Colonic mucosa (tissue), 4 donors: ENCODE data around the gene AGER. TPM values are rescaled to one million over a fixed set of nuclear protein-coding genes. Genes with fewer than 3 reads are reported as not detected.

Experiments used
- DNase-seq: peaks from one replicate; pipeline ENCODE4 v3.0.0-alpha.2; 2020
- H3K27ac ChIP-seq: fragments of 200-600 bp; one replicate; pipeline ENCODE4 v1.8.0; 2021
- H3K27me3 ChIP-seq: fragments of 200-600 bp; one replicate; pipeline ENCODE4 v1.8.0; 2021
- H3K36me3 ChIP-seq: fragments of 200-600 bp; one replicate; pipeline ENCODE4 v1.8.0; 2021
- H3K4me1 ChIP-seq: fragments of 200-600 bp; one replicate; pipeline ENCODE4 v1.8.0; 2021; ENCODE audit warnings: mild to moderate bottlenecking
- H3K4me3 ChIP-seq: fragments of 200-600 bp; one replicate; pipeline ENCODE4 v1.8.0; 2021
- H3K9ac ChIP-seq, 2 donors: one replicate each; pipeline ENCODE4 v1.7.0; 2013; ENCODE audit warnings: control low read depth in 2 of 2, low read depth in 2 of 2, low read length in 2 of 2
- H3K9me3 ChIP-seq: fragments of 200-600 bp; one replicate; pipeline ENCODE4 v1.8.0; 2021
- CTCF ChIP-seq: fragments of 200-600 bp; IDR thresholded peaks from one replicate; pipeline ENCODE4 v1.8.0; 2022; ENCODE audit warnings: antibody characterized with exemption, mild to moderate bottlenecking
- intact Hi-C: fragments of 100-400 bp; cut with DNase I; formaldehyde crosslinking; loops from one replicate; pipeline ENCODE4 v1.14.1; 2022
- total RNA-seq, 2 donors: library from RNA; stranded (reverse); fragmentation: NEBNext Ultra II Directional in 1 of 2; extraction: Animal tissue kit (Norgen Biotek cat#: 25700) in 1 of 2; gene quantifications; one replicate each; pipeline ENCODE4 v1.2.1, GENCODE V29; 2021
- donor health status: healthy.
- donor health status: DM: no; HTN: no; CAD: no.
- donor health status: DM: no; HTN: no; CAD: no.

Gene AGER
- total RNA-seq, 2 donors from 2014 or later, result 4.1 to 10.1 TPM

GRCh38 chr6:32140420-32141046, 43.5 kb downstream of the AGER start:
- Histone ChIP-seq H3K9me3 (no peaks in the 10 kb centered on the region), H3K9ac (no peak overlapping the region), H3K36me3 (no peaks in the 10 kb centered on the region), H3K27ac (no peak overlapping the region), H3K4me3 (no peak overlapping the region), H3K27me3 (no peaks in the 10 kb centered on the region), H3K4me1 (no peaks in the 10 kb centered on the region)
- DNase-seq, result no peak
- no peak for TF ChIP-seq CTCF
- intact Hi-C loops, result no loop called here

- H3K27ac ChIP-seq, result no peak overlapping the region
- H3K4me1 ChIP-seq, result no peaks in the 10 kb centered on the region
- no peaks in the 10 kb centered on the region for H3K9me3 ChIP-seq
- H3K36me3 ChIP-seq, result no peaks in the 10 kb centered on the region
- H3K27me3 ChIP-seq, result no peaks in the 10 kb centered on the region
- no peak for TF ChIP-seq CTCF
- H3K9ac ChIP-seq, result no peak overlapping the region
- no peak for DNase-seq
- no peak overlapping the region for H3K4me3 ChIP-seq
- intact Hi-C loops, result no loop called here
Measured at GRCh38 chr6:32139590-32139989, 44.5 kb downstream of the AGER start.

DNA sequence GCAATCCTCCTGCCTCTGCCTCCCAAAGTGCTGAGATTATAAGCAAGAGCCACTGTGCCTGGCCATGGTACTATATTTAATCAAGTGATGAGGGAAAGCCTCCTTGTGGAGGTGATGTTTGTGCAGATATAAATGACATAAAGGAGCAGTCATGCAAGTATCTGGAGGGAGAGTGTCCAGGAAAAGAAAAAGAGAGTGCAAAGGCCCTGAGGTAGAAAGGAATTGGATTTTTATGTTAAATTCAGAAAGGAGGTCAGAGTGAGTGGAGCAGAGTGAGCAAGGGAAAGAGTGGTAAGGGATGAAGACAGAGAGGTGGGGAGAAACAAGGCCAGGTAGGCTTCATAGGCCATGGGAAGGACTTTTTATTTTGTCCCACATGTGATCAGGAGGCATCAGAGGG, 46.6 kb downstream of the AGER start:
- Histone ChIP-seq H3K9ac (no peak overlapping the region), H3K4me1 (no peaks in the 10 kb centered on the region), H3K4me3 (no peak overlapping the region), H3K27me3 (no peaks in the 10 kb centered on the region), H3K36me3 (no peaks in the 10 kb centered on the region), H3K27ac (no peak overlapping the region), H3K9me3 (no peaks in the 10 kb centered on the region)
- DNase-seq, result no peak
- intact Hi-C loops, result no loop called here
- no peak for TF ChIP-seq CTCF

GRCh38 chr6:32133786-32134185, 50.3 kb downstream of the AGER start:
- no peak for TF ChIP-seq CTCF
- no peak overlapping the region for H3K4me3 ChIP-seq
- intact Hi-C loops, result no loop called here
- no peak for DNase-seq
- no peaks in the 10 kb centered on the region for H3K27me3 ChIP-seq
- peaks cover 8% of the 10 kb centered on the region for H3K4me1 ChIP-seq
- H3K36me3 ChIP-seq, result no peaks in the 10 kb centered on the region
- no peaks in the 10 kb centered on the region for H3K9me3 ChIP-seq
- H3K27ac ChIP-seq, result no peak overlapping the region
- no peak overlapping the region for H3K9ac ChIP-seq

GRCh38 chr6:32132110-32132509, 51.9 kb downstream of the AGER start:
- Histone ChIP-seq H3K4me3 (no peak overlapping the region), H3K27me3 (no peaks in the 10 kb centered on the region), H3K36me3 (no peaks in the 10 kb centered on the region), H3K4me1 (peaks cover 17% of the 10 kb centered on the region), H3K9me3 (no peaks in the 10 kb centered on the region), H3K9ac (no peak overlapping the region), H3K27ac (no peak overlapping the region)
- intact Hi-C loops, result no loop called here
- DNase-seq, result no peak
- no peak for TF ChIP-seq CTCF
